Activated T-helper 1 cell treated with anti-CD3 and anti-CD28 coated beads, Interleukin-2, amount 50 U/mL, for 16 hours (primary cell): Measurements from ENCODE around the gene NCAM1.

ENCODE experiments used
- DNase-seq, 2 donors: peaks; one replicate each; pipeline ENCODE4 v3.0.0-alpha.2; 2020; ENCODE audit warnings: low read depth in 1 of 2, low spot score in 1 of 2

Gene NCAM1

GRCh38 chr11:113248702-113249490 is 287.7 kb downstream of the NCAM1 start:
- no peak for DNase-seq

GRCh38 chr11:113249491-113249763 is 288.2 kb downstream of the NCAM1 start:
- no peak for DNase-seq

DNA sequence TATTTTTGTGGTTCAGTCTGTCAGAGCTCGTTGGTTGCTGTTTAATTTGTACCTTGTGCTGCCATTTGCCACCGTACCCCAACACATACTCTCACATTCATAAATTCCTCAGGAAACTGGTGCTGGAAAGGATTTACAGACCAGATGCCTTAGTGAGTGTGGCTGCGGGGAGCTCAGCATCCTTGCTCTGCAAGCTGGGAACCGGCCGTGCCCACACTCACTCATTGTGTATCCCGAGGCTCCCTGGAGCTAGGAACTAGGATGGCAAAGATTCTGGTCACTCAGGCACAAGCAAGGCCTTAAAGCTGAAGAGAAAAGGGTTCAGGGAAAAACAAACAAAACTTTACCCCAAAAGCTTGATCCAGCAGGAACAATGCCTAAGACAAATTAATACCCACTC is 288.6 kb downstream of the NCAM1 start:
- no peak for DNase-seq

GRCh38 chr11:113251281-113251680 is 290.1 kb downstream of the NCAM1 start:
- DNase-seq, result no peak

DNA sequence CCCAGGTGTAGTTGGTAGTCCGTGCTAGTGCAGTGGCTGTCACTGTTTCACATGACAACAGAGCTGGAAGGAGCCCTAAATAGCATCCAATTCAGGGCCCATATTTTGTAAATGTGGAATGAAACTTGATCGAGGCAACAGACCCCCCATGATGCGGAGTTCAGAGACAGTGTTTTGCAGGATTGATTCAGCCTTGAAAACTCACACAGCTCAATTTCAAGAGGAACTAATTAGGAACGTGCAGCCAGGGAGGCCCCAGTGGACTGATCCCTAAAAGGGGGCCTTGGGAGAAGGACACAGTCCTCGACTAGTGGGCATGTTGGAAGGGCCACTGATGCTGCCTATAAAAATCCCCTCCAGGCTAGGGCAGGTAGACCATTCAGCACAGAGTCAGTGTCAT is 292.2 kb downstream of the NCAM1 start:
- DNase-seq, result no peak

DNA sequence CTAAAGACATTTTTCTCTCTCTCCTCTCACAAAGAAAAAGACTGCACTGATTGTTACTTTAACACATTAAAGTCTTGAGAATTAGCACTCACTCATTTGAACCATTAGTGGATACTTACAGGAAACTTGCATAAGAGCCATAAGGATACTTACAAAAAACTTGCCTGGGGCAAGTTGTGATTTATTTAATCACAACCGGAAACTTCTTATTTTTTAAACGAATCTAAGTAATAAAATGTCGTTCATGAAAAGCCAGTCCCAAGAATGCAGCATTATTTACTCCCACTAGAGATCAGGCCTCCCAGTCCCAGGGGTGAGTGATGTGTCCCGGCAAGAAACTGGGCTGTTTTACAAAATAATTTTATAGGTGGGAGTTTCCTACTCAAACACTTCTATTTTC is 293.9 kb downstream of the NCAM1 start:
- DNase-seq, result no peak

- no peak for DNase-seq
Measured at GRCh38 chr11:113255741-113256140, 294.5 kb downstream of the NCAM1 start.

GRCh38 chr11:113256431-113257202 is 295.4 kb downstream of the NCAM1 start:
- no peak for DNase-seq

- no peak for DNase-seq
Measured at GRCh38 chr11:113260096-113260425, 298.8 kb downstream of the NCAM1 start.

- DNase-seq, result no peak
Measured at GRCh38 chr11:113260541-113260940, 299.3 kb downstream of the NCAM1 start.

DNA sequence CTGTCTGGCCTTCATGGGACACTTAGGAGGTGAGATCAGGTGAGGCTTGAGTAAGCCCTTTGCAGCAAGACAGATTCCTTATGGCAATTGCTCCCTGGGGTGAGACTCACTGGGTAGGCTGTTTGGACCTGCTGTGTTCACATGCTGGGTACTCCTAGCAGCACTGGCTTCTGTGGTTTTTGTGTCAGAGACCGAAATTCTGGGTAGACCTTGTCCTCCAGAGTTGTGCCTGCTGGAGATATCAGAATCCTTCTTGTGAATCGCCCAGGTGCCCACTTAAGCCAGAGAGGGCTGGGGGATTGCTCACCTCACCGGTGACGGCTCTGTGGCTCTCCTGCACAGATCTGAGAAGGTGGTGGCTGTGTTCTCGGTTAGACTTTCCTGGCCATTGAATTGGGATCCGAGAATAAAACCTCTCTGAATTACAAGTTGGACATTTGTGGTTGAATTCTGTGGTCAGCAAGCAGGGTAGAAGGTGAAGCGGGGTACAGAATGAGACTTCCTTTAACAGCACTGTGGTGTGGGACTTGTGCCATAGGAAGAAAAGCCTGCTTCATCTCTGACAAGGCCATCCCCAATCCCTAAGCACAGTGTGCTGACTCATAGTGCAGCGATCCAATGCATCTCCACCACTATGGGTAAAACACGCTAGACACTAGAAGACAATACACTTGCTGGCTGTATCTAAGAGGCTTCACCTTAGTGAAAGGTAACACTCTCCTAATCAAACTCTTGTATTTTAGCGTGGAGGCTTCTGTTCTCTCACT is 300.7 kb downstream of the NCAM1 start:
- no peak for DNase-seq

DNA sequence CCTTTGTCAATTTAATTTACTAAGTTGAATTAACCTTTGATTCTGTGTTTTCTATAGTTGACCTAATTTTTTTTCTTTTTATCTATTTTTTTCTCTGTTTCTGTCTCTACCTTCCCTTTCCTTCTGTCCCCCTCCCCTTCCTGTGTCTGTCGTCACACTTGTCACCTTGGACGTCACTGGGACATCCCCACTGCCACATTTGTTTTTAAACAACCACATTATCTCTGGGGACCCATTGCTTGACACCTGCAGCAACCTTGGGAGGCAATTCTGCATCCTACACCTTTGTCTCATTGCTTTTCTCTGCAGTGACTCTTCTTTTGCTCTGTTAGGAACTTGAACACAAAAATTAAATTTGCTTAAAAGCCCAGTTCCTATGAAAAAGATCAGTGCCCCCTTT is 301.4 kb downstream of the NCAM1 start:
- no peak for DNase-seq

- DNase-seq, result no peak
Measured at GRCh38 chr11:113263458-113264259, 302.4 kb downstream of the NCAM1 start.

DNA sequence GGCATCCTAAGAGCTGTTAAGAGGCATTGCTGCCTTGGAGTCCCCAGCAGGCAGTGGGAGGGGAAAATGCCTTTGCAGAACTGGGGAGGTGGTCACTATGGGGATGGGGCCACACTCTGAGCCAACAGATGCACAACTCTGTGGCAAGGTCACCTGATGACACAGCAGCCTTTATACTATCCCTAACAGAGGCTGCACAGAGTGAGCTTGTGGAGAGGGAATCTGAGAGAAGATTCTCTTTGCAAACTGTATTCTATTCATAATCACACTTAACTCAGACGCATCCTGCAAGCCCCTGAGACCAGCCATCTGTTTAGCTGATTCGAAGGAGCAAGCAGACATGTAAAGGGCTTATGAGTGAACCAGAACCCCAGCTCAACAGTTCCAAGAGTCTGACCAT is 304.1 kb downstream of the NCAM1 start:
- DNase-seq, result no peak

DNA sequence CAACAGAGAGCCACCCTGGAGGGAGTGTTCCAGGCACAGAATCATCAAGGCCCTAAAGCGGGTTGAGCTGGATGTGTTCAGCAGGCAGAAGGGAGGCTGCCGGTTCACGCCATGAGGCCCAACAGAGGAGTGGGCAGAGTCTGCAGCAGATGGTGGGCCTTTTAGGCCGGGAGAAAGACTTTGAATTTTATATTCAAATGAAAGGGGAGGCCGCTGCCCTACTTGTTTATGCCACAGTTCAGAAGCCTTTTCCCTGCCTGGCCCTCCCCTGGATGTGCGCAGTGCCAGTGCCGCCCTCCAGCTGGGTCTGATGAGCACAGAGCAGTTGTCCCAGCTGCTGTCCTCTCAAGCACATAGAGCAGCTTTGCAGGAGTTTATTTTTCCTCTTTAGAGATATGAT is 306.3 kb downstream of the NCAM1 start:
- DNase-seq, result no peak

DNA sequence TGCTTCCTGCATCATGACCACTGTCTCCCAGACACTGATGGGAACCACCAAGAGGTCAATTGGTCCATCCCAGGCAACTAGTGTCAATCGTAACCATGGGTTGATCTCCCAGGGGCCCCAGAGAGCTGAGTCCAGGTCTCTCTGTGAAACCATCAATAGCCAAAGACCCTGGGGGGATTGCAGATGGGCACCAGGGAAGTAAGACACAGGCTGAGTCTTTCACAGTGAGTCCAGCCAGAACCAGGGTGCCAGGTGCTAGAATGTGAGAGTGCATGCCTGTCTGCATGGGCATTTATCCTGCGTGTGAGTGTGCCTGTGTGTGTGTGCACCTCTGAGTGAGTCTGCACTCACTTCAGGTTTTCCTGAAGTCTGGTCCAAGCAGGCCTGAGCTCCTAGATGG is 307.9 kb downstream of the NCAM1 start:
- DNase-seq, result no peak

DNA sequence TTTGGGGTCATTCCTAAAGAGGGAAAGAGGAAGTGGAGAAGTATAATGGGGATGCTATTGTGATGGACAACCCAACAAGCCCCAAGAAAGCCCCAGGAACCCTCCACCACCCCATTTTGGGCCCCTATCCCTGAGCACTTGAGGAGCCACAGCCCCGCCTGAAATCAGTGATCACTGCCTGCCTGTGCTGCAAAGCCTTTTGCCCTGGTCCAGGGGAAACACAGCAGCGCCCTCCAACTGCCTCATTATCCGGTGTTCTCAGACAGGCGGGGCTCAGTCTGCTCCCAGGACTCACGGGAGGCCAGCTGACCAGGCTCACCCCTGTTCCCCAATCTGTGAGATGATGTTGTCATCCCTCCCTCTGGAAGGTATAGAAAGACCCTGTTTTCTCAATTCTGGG is 308.4 kb downstream of the NCAM1 start:
- no peak for DNase-seq

GRCh38 chr11:113270080-113270479 is 308.9 kb downstream of the NCAM1 start:
- DNase-seq, result no peak

- no peak for DNase-seq
Measured at GRCh38 chr11:113271551-113272245, 310.5 kb downstream of the NCAM1 start.

DNA sequence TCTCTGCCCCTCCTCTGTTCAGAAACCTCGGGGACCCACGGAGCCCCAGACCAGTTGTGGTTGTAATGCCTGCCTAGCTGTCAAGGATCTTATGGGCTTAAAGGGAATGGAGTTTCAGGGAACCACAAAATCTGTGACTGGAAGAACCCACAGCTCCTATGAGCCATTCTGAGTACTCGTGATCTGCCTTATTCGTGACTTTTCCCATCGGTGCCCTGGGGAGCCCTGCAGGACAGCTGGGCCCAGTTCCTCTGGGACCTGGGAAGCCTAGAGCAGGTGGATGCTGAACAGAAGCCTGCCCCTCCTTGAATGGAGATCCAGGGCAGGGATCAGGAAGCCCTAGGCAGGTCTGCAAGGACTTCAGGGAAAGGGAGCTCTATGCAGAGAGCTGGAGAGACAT is 311.1 kb downstream of the NCAM1 start:
- DNase-seq, result no peak
